LNCAP (cell line): Measurements from ENCODE around the gene ZNF385C.

ENCODE experiments used
- CTCF ChIP-seq: fragments of 450-650 bp; IDR thresholded peaks from 2 replicates; pipeline ENCODE4 v1.5.1; 2017; ENCODE audit warnings: mild to moderate bottlenecking

The ZNF385C gene

DNA sequence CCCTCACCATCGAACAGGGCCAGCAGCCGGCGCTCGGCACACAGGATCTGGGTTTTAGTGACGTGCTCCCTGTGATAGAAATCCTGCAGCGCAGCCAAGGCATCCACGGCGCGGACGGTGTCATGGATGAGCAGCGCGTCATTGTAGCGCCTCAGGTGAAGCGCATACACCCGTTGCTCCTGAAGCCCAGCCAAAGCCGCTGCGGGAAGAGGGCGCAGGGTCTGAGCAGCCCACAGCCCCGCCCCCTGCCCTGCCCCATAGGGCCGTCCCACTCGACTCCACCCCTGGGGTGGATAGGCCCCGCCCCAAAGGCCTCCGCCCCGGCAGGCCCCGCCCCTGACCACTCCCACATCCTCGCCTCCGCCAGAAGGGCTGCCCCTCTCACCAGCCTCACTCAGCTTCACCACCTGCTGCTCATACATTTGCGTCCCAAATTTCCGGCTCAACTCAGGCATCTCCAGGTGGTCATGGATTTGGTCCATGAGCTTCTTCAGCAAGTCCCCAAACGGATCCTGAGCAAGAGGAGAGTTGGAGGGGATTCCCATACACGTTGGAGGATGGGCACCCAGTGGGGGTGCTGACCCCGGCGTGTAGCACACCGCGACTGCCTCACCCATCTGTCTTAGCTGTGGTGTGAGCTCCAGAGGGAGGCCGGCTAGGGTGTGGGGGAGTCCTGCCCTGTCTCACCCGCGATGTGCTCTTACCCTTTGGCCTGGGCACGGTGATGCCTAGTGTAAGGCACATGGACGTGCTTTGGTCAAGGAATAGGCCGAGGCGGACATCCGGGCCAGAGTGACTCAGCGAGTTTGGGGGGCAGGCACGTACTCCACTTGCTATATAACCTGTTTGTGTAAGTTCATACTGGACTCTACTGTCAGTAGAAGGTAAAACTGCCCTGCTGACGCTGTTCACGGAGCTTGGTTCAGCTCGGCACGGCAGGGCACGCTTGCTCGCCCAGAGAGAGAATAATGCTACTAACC, 9.6 kb upstream of the ZNF385C start:
- no peak for TF ChIP-seq CTCF

GRCh38 chr17:42107124-42107523, 8.9 kb upstream of the ZNF385C start:
- no peak for TF ChIP-seq CTCF

DNA sequence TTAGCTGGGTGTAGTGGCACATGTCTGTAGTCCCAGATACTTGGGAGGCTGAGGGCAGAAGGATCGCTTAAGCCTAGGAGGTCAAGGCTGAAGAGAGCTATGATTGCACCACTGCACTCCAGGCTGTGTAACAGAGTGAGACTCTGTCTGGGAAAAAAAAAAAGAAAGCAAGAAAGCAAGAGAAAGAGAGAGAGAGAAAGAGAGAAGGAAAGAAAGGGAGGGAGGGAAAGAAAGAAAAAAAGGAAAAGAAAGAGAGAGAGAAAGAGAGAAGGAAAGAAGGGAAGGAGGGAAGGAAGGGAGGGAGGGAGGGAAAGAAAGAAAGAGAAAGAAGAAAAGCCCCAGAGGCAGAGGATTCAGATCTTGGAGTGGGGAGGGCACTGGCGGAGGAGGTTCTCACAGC, 7.7 kb upstream of the ZNF385C start:
- no peak for TF ChIP-seq CTCF

- no peak for TF ChIP-seq CTCF
These were observed 6.0 kb upstream of the ZNF385C start for GRCh38 chr17:42104264-42104663.

DNA sequence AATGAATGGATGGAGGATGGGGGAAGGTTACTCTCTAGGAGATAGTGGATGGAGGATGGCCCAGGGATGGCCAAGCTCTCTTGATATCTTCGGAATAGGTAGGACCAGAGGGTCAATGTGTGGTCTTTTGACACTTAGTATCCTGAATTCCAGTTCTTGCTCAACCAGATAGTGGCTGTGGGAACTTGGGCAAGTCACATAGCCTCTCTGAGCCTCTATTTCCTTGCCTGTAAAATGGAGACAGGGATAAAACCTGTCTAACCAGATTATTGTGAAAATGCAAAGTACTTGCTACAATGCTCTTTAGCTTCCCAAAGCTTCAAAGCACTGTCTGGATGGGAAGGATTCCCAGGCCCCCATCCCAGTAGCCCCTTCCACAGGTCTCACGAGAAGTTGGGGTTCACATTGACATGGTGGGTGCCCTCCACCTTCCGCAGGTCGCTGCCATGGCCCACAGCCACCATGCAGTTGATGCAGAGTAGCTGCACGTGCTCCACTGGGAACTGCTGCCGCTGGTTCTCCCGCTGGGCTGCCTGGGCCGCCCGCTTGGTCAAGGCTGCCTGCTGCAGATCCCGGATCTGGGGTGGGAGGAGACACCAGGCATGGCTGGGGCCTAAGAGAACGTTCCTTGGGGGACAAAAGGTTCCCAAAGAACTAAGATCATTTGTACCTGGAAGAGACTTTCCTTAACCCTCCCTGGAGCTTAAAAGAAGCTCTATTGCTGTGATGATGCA, 5.1 kb upstream of the ZNF385C start:
- TF ChIP-seq CTCF, result no peak

- peak; percentile 82 for TF ChIP-seq CTCF
These were observed 3.4 kb upstream of the ZNF385C start for GRCh38 chr17:42101513-42102292.

- TF ChIP-seq CTCF, result no peak
These were observed 592 bp upstream of the ZNF385C start for GRCh38 chr17:42098730-42099399.
